DOHH2 (cell line): Measurements from ENCODE around the gene SARM1.
"Not testable (repeated sequence)": the region's sequence is repeated elsewhere in the genome, so short reads cannot be mapped to it uniquely, and the experiment has no call there.

Source experiments
- H3F3A ChIP-seq: fragments of 200-600 bp; sonication (generic), shearing (Covaris generic); 2 replicates; pipeline ENCODE4 v1.6.0; 2016; ENCODE audit warnings: antibody characterized with exemption, mild to moderate bottlenecking; ENCODE audit not compliant: control insufficient read depth, insufficient read depth
- H3K27ac ChIP-seq: fragments of 200-600 bp; sonication (generic); 2 replicates; pipeline ENCODE4 v1.5.1; 2014; ENCODE audit warnings: low read depth, mild to moderate bottlenecking, low read length, moderate library complexity
- H3K27me3 ChIP-seq: fragments of 200-600 bp; sonication (generic); 2 replicates; pipeline ENCODE4 v1.6.1; 2014; ENCODE audit warnings: mild to moderate bottlenecking, low read length, mixed read lengths; ENCODE audit not compliant: control insufficient read depth
- H3K36me3 ChIP-seq: fragments of 200-600 bp; sonication (generic); 2 replicates; pipeline ENCODE4 v1.6.1; 2014; ENCODE audit warnings: mild to moderate bottlenecking, low read length, moderate library complexity, mixed read lengths; ENCODE audit not compliant: control insufficient read depth
- H3K4me1 ChIP-seq: fragments of 200-600 bp; sonication (generic); 2 replicates; pipeline ENCODE4 v1.6.1; 2014; ENCODE audit warnings: mild to moderate bottlenecking, low read length, mixed read lengths; ENCODE audit not compliant: control insufficient read depth
- H3K4me2 ChIP-seq: fragments of 200-600 bp; sonication (generic); 2 replicates; pipeline ENCODE4 v1.6.0; 2014; ENCODE audit warnings: mild to moderate bottlenecking, low read length, moderate library complexity
- H3K4me3 ChIP-seq: fragments of 200-600 bp; sonication (generic); 2 replicates; pipeline ENCODE4 v1.5.1; 2014; ENCODE audit warnings: mild to moderate bottlenecking, low read length, mixed read lengths
- H3K79me2 ChIP-seq: fragments of 200-600 bp; sonication (generic); 2 replicates; pipeline ENCODE4 v1.6.1; 2014; ENCODE audit warnings: mild to moderate bottlenecking, low read length, mixed read lengths; ENCODE audit not compliant: control insufficient read depth
- H3K9me2 ChIP-seq: fragments of 200-600 bp; sonication (generic); replicated peaks from 2 replicates; pipeline ENCODE4 v1.6.1; 2014; ENCODE audit warnings: mild to moderate bottlenecking, low read length, mixed read lengths; ENCODE audit not compliant: control insufficient read depth
- H3K9me3 ChIP-seq: fragments of 200-600 bp; sonication (generic); 2 replicates; pipeline ENCODE4 v1.6.1; 2014; ENCODE audit warnings: antibody characterized with exemption, low read length, mixed read lengths; ENCODE audit not compliant: control insufficient read depth, insufficient read depth
- H4K20me1 ChIP-seq: fragments of 200-600 bp; sonication (generic); 2 replicates; pipeline ENCODE4 v1.6.0; 2014; ENCODE audit warnings: low read depth, mild to moderate bottlenecking, antibody characterized with exemption, low read length, moderate library complexity; ENCODE audit not compliant: control insufficient read depth, insufficient read depth
- EZH2phosphoT487 ChIP-seq: fragments of 200-600 bp; sonication (generic); IDR thresholded peaks from 2 replicates; pipeline ENCODE4 v1.6.1; 2017; ENCODE audit warnings: borderline replicate concordance, mild to moderate bottlenecking, antibody characterized with exemption, low read length, moderate library complexity, mixed read lengths
- TF ChIP-seq, protein P1 (sequence below): fragments of 200-600 bp; sonication (generic); IDR thresholded peaks from one replicate; pipeline ENCODE4 v1.5.1; 2014; ENCODE audit warnings: antibody characterized with exemption, mild to moderate bottlenecking, low read depth, low read length; ENCODE audit not compliant: poor library complexity, severe bottlenecking

Gene SARM1

DNA sequence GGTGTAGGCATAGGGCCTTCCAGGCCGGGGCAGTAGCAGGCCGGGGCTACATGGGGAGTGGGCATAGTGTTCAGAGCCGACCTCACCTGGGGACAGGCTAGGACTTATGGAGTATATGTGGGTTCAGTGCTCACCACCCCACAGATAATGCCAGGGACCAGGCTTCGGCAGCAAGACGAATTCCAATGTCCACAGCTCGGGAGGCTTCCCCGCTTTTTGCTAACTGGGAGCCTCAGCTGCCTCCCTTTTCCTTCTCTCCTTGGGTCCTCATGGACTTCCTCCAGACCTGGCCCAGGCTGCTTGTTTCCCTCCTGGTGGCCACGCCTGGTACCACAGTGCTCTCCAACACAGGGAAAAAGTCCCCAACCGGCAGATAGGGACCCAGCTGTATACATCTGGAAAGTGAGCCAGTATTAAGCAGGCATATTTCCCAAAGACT is 54.6 kb downstream of the SARM1 start:
- no peak overlapping the region for H3K4me3 ChIP-seq
- H3K79me2 ChIP-seq: no peaks in the 10 kb centered on the region
- no peaks in the 10 kb centered on the region for H3F3A ChIP-seq
- H3K9me3 ChIP-seq: no peaks in the 10 kb centered on the region
- H3K27ac ChIP-seq: no peak overlapping the region
- no peaks in the 10 kb centered on the region for H3K36me3 ChIP-seq
- H3K4me2 ChIP-seq: no peak overlapping the region
- H3K27me3 ChIP-seq: peaks cover 2% of the 10 kb centered on the region; the same call in 1 of the 2 replicates
- H4K20me1 ChIP-seq: no peaks in the 10 kb centered on the region
- H3K9me2 ChIP-seq: no peaks in the 10 kb centered on the region
- TF ChIP-seq, protein P1, sequence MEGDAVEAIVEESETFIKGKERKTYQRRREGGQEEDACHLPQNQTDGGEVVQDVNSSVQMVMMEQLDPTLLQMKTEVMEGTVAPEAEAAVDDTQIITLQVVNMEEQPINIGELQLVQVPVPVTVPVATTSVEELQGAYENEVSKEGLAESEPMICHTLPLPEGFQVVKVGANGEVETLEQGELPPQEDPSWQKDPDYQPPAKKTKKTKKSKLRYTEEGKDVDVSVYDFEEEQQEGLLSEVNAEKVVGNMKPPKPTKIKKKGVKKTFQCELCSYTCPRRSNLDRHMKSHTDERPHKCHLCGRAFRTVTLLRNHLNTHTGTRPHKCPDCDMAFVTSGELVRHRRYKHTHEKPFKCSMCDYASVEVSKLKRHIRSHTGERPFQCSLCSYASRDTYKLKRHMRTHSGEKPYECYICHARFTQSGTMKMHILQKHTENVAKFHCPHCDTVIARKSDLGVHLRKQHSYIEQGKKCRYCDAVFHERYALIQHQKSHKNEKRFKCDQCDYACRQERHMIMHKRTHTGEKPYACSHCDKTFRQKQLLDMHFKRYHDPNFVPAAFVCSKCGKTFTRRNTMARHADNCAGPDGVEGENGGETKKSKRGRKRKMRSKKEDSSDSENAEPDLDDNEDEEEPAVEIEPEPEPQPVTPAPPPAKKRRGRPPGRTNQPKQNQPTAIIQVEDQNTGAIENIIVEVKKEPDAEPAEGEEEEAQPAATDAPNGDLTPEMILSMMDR: peak; percentile 8
- TF ChIP-seq EZH2phosphoT487: no peak
- H3K4me1 ChIP-seq: no peaks in the 10 kb centered on the region

DNA sequence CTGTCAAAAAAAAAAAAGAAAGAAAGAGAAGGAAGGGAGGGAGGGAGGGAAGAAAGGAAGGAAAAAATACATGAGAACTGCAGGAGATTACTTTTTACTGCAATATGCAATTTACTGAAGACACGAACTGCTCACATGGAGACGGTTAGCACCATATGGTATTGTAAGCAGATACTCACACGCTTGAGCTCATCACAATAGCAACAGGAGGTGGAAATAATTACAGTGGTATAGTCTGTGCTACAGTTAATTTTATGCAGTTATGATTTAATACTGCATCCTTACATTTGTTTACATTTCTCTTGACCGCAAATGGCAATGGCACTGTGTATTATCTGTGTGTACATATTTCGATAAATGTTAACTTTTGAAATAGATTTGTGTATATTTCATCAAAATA is 55.9 kb downstream of the SARM1 start:
- no peaks in the 10 kb centered on the region for H3F3A ChIP-seq
- peaks cover 11% of the 10 kb centered on the region; the same call in 1 of the 2 replicates for H3K27me3 ChIP-seq
- H3K79me2 ChIP-seq: no peaks in the 10 kb centered on the region
- no peaks in the 10 kb centered on the region for H3K9me3 ChIP-seq
- H3K4me3 ChIP-seq: no peak overlapping the region
- H3K4me2 ChIP-seq: no peak overlapping the region
- H3K36me3 ChIP-seq: no peaks in the 10 kb centered on the region
- no peak overlapping the region for H3K27ac ChIP-seq
- H4K20me1 ChIP-seq: no peaks in the 10 kb centered on the region
- no peaks in the 10 kb centered on the region for H3K9me2 ChIP-seq
- no peaks in the 10 kb centered on the region for H3K4me1 ChIP-seq
- no peak for TF ChIP-seq EZH2phosphoT487
- TF ChIP-seq, protein P1: no peak

DNA sequence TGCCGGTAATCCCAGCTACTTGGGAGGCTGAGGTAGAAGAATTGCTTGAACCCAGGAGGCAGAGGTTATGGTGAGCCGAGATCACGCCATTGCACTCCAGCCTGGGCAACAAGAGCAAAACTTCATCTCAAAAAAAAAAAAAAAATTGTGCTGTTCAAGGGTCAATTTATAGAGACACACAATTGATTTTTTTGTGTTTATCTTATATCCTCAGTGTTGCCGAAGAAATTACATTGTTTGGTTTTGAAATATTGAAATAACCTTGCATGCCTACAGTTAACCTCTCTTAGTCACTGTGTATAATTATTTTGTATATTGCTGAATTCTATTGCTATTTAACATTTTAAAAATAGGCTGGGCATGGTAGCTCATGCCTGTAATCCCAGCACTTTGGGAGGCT is 56.5 kb downstream of the SARM1 start:
- H3K27ac ChIP-seq, H3K4me1 ChIP-seq, H3K4me2 ChIP-seq, H3K79me2 ChIP-seq, H3K9me2 ChIP-seq, H3K36me3 ChIP-seq, H3K9me3 ChIP-seq, H3K4me3 ChIP-seq, H4K20me1 ChIP-seq, H3F3A ChIP-seq: not testable (repeated sequence)
- peaks cover 15% of the 10 kb centered on the region; the same call in 1 of the 2 replicates for H3K27me3 ChIP-seq

DNA sequence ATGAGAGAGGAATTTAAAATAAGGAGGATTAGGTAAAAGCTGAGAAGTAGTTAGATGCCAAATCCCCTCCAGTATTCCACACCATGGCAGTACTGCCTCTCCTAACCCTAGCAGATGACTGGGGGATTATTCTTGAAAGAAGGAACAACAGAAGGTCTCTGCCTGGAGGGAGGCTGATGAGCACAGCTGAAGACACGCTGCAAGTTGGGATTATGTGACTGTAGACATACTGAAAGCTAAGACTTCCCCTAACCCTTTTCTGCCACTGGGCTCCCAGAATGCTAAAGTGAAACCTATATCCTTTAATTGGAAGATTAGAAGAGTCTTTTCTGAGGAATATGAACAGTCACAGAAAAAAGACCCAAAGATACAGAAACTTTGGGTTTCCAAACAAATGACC is 62.2 kb downstream of the SARM1 start:
- TF ChIP-seq, protein P1: no peak
- no peak for TF ChIP-seq EZH2phosphoT487
- Histone ChIP-seq H3K9me2 (no peaks in the 10 kb centered on the region), H3F3A (no peaks in the 10 kb centered on the region), H3K36me3 (no peaks in the 10 kb centered on the region), H3K4me3 (no peak overlapping the region), H3K4me2 (no peak overlapping the region), H3K27me3 (peaks cover 22% of the 10 kb centered on the region; the same call in 1 of the 2 replicates), H4K20me1 (no peaks in the 10 kb centered on the region), H3K4me1 (no peaks in the 10 kb centered on the region), H3K27ac (no peak overlapping the region), H3K9me3 (no peaks in the 10 kb centered on the region), H3K79me2 (no peaks in the 10 kb centered on the region)

DNA sequence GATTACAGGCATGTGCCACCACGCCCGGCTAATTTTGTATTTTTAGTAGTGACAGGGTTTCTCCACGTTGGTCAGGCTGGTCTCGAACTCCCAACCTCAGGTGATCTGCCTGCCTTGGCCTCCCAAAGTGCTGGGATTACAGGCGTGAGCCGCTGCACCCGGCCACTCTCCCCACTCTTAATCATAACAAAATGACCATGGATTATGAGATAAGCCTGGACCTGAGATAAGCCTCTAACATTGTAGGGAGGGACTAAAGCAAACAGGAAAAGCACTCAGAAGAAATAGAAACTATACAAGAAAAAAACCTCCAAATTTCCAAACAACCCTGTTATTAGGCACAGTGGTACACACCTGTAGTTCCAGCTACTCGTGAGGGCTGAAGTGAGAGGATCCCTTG is 62.8 kb downstream of the SARM1 start:
- H3F3A ChIP-seq, H3K4me1 ChIP-seq, H3K36me3 ChIP-seq, H3K4me2 ChIP-seq, H3K9me2 ChIP-seq, H3K9me3 ChIP-seq, H3K27ac ChIP-seq, H4K20me1 ChIP-seq, H3K79me2 ChIP-seq, H3K4me3 ChIP-seq: not testable (repeated sequence)
- peaks cover 22% of the 10 kb centered on the region; the same call in 1 of the 2 replicates for H3K27me3 ChIP-seq
